ENCODE measurements around the gene CDSN. TPM values are rescaled to one million over a fixed set of nuclear protein-coding genes. Genes with fewer than 3 reads are reported as not detected.
A peak's percentile ranks its signal among the peaks of the same experiment; 100 is the strongest.

The CDSN gene
- total and polyA plus RNA-seq, 2 experiments from 2014 or later = 0.07 TPM; not detected in 1

GRCh38 chr6:31091680-31092079 lies 28.6 kb downstream of the CDSN start:
- H3F3A ChIP-seq (replicated peaks; ENCODE audit: low read depth) = no peaks in the 10 kb centered on the region
- H3K4me1 ChIP-seq (ENCODE audit: insufficient read depth) = peaks cover 16% of the 10 kb centered on the region
- no peaks in the 10 kb centered on the region for H3K36me3 ChIP-seq (ENCODE audit: insufficient read depth)
- H4K20me1 ChIP-seq (replicated peaks; ENCODE audit: insufficient read depth) = no peaks in the 10 kb centered on the region
- peaks cover 3% of the 10 kb centered on the region for H3K27me3 Mint-ChIP-seq (ENCODE audit: insufficient read depth, low read depth, poor library complexity)
- no peak for DNase-seq (ENCODE audit: low spot score)
- H3K79me2 ChIP-seq (replicated peaks; ENCODE audit: insufficient read depth) = no peaks in the 10 kb centered on the region
- H3K27me3 ChIP-seq (ENCODE audit: insufficient read depth) = no peaks in the 10 kb centered on the region
- no peak overlapping the region for H3K27ac ChIP-seq (ENCODE audit: low read depth)
- 0 out of 2 replicates have a peak, but pooled peaks cover 3% of the 10 kb centered on the region for H3K9me2 ChIP-seq (ENCODE audit: insufficient read depth)
- peaks cover 18% of the 10 kb centered on the region for H3K4me1 Mint-ChIP-seq
- H3K27ac Mint-ChIP-seq = no peak overlapping the region
- no peak for TF ChIP-seq ZNF331 (CRISPR knock-in tag; IDR thresholded peaks at IDR 0.05; ENCODE audit: low read depth)
- TF ChIP-seq ETS1 (IDR thresholded peaks at IDR 0.05) = no peak
- TF ChIP-seq EZH2 (IDR thresholded peaks at IDR 0.05; ENCODE audit: low read depth, unreplicated experiment) = no peak
- no peak for TF ChIP-seq ZNF114 (CRISPR knock-in tag; IDR thresholded peaks at IDR 0.05)
- TF ChIP-seq NANOG (IDR thresholded peaks at IDR 0.05; ENCODE audit: borderline replicate concordance) = no peak
- TF ChIP-seq CTCF (conservative IDR thresholded peaks at IDR 0.05; ENCODE audit: low read depth in 2 of 2) = no peak
- TF ChIP-seq ZNF462 (CRISPR knock-in tag; IDR thresholded peaks at IDR 0.05) = no peak
- peak overlapping the region; percentile 34; the same call in 1 of the 2 replicates for H2AFZ ChIP-seq
- H3K4me2 ChIP-seq = no peak overlapping the region
- no peak overlapping the region for H3K4me3 Mint-ChIP-seq
- ATAC-seq = no peak
- H3K9me3 Mint-ChIP-seq = no peaks in the 10 kb centered on the region
- no peak overlapping the region for H3K4me3 ChIP-seq
- no peaks in the 10 kb centered on the region for H3K36me3 Mint-ChIP-seq (ENCODE audit: low read depth)
